ENCODE measurements around the gene CREBL2.
"Not testable (repeated sequence)": the region's sequence is repeated elsewhere in the genome, so short reads cannot be mapped to it uniquely, and the experiment has no call there.

CREBL2 gene

GRCh38 chr12:12595929-12596328, 15.7 kb upstream of the CREBL2 start:
- not testable (repeated sequence) for H3K9me3 ChIP-seq (ENCODE audit: control insufficient read depth in 2 of 2, low read length in 2 of 2); H3K27me3 ChIP-seq (ENCODE audit: control insufficient read depth in 2 of 2, insufficient read depth in 2 of 2, low read length in 2 of 2); H3K36me3 ChIP-seq (ENCODE audit: control insufficient read depth in 2 of 2, insufficient read depth in 2 of 2, low read length in 2 of 2); H3K9ac ChIP-seq (ENCODE audit: low read depth in 1 of 2, low read length in 2 of 2); H3K4me3 ChIP-seq (ENCODE audit: low read length in 2 of 2); H3K4me1 ChIP-seq (ENCODE audit: control insufficient read depth in 2 of 2, insufficient read depth in 2 of 2, low read length in 2 of 2)
- H3K27ac ChIP-seq (ENCODE audit: low read depth in 2 of 2, low read length in 2 of 2) = peak overlapping the region; percentile 77 to 79

- peak overlapping the region; percentile 77 to 79 for H3K27ac ChIP-seq (ENCODE audit: low read depth in 2 of 2, low read length in 2 of 2)
- H3K9me3 ChIP-seq (ENCODE audit: control insufficient read depth in 2 of 2, low read length in 2 of 2); H3K4me3 ChIP-seq (ENCODE audit: low read length in 2 of 2); H3K9ac ChIP-seq (ENCODE audit: low read depth in 1 of 2, low read length in 2 of 2); H3K4me1 ChIP-seq (ENCODE audit: control insufficient read depth in 2 of 2, insufficient read depth in 2 of 2, low read length in 2 of 2); H3K36me3 ChIP-seq (ENCODE audit: control insufficient read depth in 2 of 2, insufficient read depth in 2 of 2, low read length in 2 of 2); H3K27me3 ChIP-seq (ENCODE audit: control insufficient read depth in 2 of 2, insufficient read depth in 2 of 2, low read length in 2 of 2): not testable (repeated sequence)
These were observed 15.1 kb upstream of the CREBL2 start for GRCh38 chr12:12596598-12596997.

DNA sequence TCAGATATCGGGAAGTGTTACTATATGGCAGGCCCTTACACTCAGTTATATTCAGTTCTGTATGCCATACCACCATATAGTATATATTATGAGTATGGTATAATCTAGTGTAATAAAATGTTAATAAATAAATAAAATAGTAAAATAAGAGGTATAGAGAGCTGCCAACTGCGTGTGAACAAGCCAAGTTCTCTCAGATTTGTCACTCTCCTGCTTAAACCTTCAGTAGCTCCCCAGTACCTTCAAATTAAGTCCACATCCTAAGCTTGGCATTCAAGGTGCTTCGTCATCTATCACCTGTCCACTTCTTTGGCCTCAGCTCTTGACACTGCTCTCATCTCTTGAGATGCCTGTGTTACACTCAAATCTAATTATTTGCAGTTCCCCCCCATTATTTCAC, 12.8 kb upstream of the CREBL2 start:
- no peaks in the 10 kb centered on the region for H3K9me3 ChIP-seq (ENCODE audit: control insufficient read depth in 2 of 2, low read length in 2 of 2)
- H3K27me3 ChIP-seq (ENCODE audit: control insufficient read depth in 2 of 2, insufficient read depth in 2 of 2, low read length in 2 of 2) = no peaks in the 10 kb centered on the region
- no peaks in the 10 kb centered on the region for H3K36me3 ChIP-seq (ENCODE audit: control insufficient read depth in 2 of 2, insufficient read depth in 2 of 2, low read length in 2 of 2)
- no peak overlapping the region for H3K9ac ChIP-seq (ENCODE audit: low read depth in 1 of 2, low read length in 2 of 2)
- peaks cover 0 to 2% of the 10 kb centered on the region in 2 donors for H3K4me1 ChIP-seq (ENCODE audit: control insufficient read depth in 2 of 2, insufficient read depth in 2 of 2, low read length in 2 of 2)
- no peak overlapping the region for H3K4me3 ChIP-seq (ENCODE audit: low read length in 2 of 2)
- no peak overlapping the region for H3K27ac ChIP-seq (ENCODE audit: low read depth in 2 of 2, low read length in 2 of 2)

GRCh38 chr12:12599750-12600643, 11.7 kb upstream of the CREBL2 start:
- Histone ChIP-seq H3K9me3 (ENCODE audit: control insufficient read depth in 2 of 2, low read length in 2 of 2) (no peaks in the 10 kb centered on the region), H3K9ac (ENCODE audit: low read depth in 1 of 2, low read length in 2 of 2) (no peak overlapping the region), H3K27ac (ENCODE audit: low read depth in 2 of 2, low read length in 2 of 2) (no peak overlapping the region), H3K4me1 (ENCODE audit: control insufficient read depth in 2 of 2, insufficient read depth in 2 of 2, low read length in 2 of 2) (peaks cover 0 to 2% of the 10 kb centered on the region in 2 donors), H3K27me3 (ENCODE audit: control insufficient read depth in 2 of 2, insufficient read depth in 2 of 2, low read length in 2 of 2) (no peaks in the 10 kb centered on the region), H3K4me3 (ENCODE audit: low read length in 2 of 2) (no peak overlapping the region), H3K36me3 (ENCODE audit: control insufficient read depth in 2 of 2, insufficient read depth in 2 of 2, low read length in 2 of 2) (no peaks in the 10 kb centered on the region)

- no peaks in the 10 kb centered on the region for H3K36me3 ChIP-seq (ENCODE audit: control insufficient read depth in 2 of 2, insufficient read depth in 2 of 2, low read length in 2 of 2)
- no peak overlapping the region for H3K4me3 ChIP-seq (ENCODE audit: low read length in 2 of 2)
- H3K4me1 ChIP-seq (ENCODE audit: control insufficient read depth in 2 of 2, insufficient read depth in 2 of 2, low read length in 2 of 2) = peaks cover 0 to 2% of the 10 kb centered on the region in 2 donors
- H3K27ac ChIP-seq (ENCODE audit: low read depth in 2 of 2, low read length in 2 of 2) = no peak overlapping the region
- no peaks in the 10 kb centered on the region for H3K27me3 ChIP-seq (ENCODE audit: control insufficient read depth in 2 of 2, insufficient read depth in 2 of 2, low read length in 2 of 2)
- no peak overlapping the region for H3K9ac ChIP-seq (ENCODE audit: low read depth in 1 of 2, low read length in 2 of 2)
- no peaks in the 10 kb centered on the region for H3K9me3 ChIP-seq (ENCODE audit: control insufficient read depth in 2 of 2, low read length in 2 of 2)
These were observed 11.0 kb upstream of the CREBL2 start for GRCh38 chr12:12600659-12601058.

DNA sequence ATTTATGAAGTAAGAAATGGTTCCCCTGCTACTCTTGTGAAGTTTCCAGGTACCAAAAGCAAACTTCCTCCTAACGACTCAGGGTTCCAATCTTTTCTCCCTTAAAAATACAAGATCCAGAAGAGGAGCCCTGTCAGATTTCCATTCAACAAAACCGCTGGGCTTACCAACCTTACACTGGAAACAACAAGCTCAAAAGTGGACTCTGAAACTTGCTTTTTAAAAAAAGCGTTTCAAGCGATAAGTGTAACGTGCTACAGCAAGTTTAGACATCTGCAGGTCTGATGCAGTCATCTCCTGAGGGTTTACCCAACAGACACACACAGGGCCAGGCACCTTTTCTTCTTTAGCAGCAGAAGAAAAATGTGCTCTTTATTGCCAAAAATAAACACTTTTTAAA, 6.9 kb upstream of the CREBL2 start:
- no peaks in the 10 kb centered on the region for H3K27me3 ChIP-seq (ENCODE audit: control insufficient read depth in 2 of 2, insufficient read depth in 2 of 2, low read length in 2 of 2)
- H3K9ac ChIP-seq (ENCODE audit: low read depth in 1 of 2, low read length in 2 of 2) = no peak overlapping the region
- no peaks in the 10 kb centered on the region for H3K4me1 ChIP-seq (ENCODE audit: control insufficient read depth in 2 of 2, insufficient read depth in 2 of 2, low read length in 2 of 2)
- no peak overlapping the region for H3K4me3 ChIP-seq (ENCODE audit: low read length in 2 of 2)
- H3K27ac ChIP-seq (ENCODE audit: low read depth in 2 of 2, low read length in 2 of 2) = no peak overlapping the region
- no peaks in the 10 kb centered on the region for H3K9me3 ChIP-seq (ENCODE audit: control insufficient read depth in 2 of 2, low read length in 2 of 2)
- no peaks in the 10 kb centered on the region for H3K36me3 ChIP-seq (ENCODE audit: control insufficient read depth in 2 of 2, insufficient read depth in 2 of 2, low read length in 2 of 2)

DNA sequence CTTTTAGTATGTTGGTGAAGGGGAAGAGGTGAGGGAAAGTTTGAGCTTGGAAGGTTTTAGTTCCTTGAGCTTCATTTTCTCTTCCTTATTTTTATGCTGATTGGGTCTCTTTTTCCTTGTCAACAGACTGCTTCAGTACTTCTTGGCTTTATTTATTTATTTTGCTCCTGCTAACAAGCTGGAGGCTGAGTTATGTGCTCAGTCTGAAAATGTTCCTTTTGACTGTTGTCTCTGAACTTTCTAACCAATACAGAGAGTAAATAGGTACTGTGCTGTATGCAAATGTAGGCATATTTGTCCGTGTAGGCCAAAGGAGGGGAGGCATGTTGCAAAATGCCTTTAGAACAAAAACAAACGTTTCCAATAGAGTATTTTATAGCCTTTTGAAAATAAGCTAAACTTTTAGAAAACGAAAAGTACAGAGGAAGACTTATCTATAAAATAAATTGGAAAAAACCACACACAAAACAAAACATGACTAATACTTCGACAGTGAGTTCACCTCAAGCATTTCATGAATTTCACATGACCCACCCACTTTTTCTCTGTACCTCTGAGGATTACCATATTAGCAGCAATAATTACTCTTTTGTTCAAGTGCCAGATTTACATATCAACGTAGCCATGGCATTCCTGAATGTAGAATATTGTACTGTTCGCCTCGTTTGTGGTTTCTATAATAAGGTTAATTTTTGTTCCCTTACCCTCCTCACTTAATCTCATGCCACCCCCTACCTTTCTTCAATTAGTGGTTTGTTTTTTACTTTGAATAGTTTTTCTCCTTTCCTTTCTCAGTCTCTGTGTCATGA, 4.7 kb upstream of the CREBL2 start:
- Histone ChIP-seq H3K9ac (ENCODE audit: low read depth in 1 of 2, low read length in 2 of 2) (no peak overlapping the region), H3K27me3 (ENCODE audit: control insufficient read depth in 2 of 2, insufficient read depth in 2 of 2, low read length in 2 of 2) (no peaks in the 10 kb centered on the region), H3K4me1 (ENCODE audit: control insufficient read depth in 2 of 2, insufficient read depth in 2 of 2, low read length in 2 of 2) (peaks cover 0 to 3% of the 10 kb centered on the region in 2 donors), H3K4me3 (ENCODE audit: low read length in 2 of 2) (no peak overlapping the region), H3K27ac (ENCODE audit: low read depth in 2 of 2, low read length in 2 of 2) (no peak overlapping the region), H3K36me3 (ENCODE audit: control insufficient read depth in 2 of 2, insufficient read depth in 2 of 2, low read length in 2 of 2) (no peaks in the 10 kb centered on the region), H3K9me3 (ENCODE audit: control insufficient read depth in 2 of 2, low read length in 2 of 2) (no peaks in the 10 kb centered on the region)

GRCh38 chr12:12608557-12608957, 3.1 kb upstream of the CREBL2 start:
- no peak overlapping the region for H3K9ac ChIP-seq (ENCODE audit: low read depth in 1 of 2, low read length in 2 of 2)
- H3K27me3 ChIP-seq (ENCODE audit: control insufficient read depth in 2 of 2, insufficient read depth in 2 of 2, low read length in 2 of 2) = no peaks in the 10 kb centered on the region
- no peak overlapping the region for H3K4me3 ChIP-seq (ENCODE audit: low read length in 2 of 2)
- H3K27ac ChIP-seq (ENCODE audit: low read depth in 2 of 2, low read length in 2 of 2) = no peak overlapping the region
- no peaks in the 10 kb centered on the region for H3K9me3 ChIP-seq (ENCODE audit: control insufficient read depth in 2 of 2, low read length in 2 of 2)
- peaks cover 3 to 10% of the 10 kb centered on the region in 2 donors for H3K4me1 ChIP-seq (ENCODE audit: control insufficient read depth in 2 of 2, insufficient read depth in 2 of 2, low read length in 2 of 2)
- H3K36me3 ChIP-seq (ENCODE audit: control insufficient read depth in 2 of 2, insufficient read depth in 2 of 2, low read length in 2 of 2) = no peaks in the 10 kb centered on the region

GRCh38 chr12:12609692-12610091, 2.0 kb upstream of the CREBL2 start:
- Histone ChIP-seq H3K27ac (ENCODE audit: low read depth in 2 of 2, low read length in 2 of 2) (no peak overlapping the region), H3K9me3 (ENCODE audit: control insufficient read depth in 2 of 2, low read length in 2 of 2) (no peaks in the 10 kb centered on the region), H3K9ac (ENCODE audit: low read depth in 1 of 2, low read length in 2 of 2) (no peak overlapping the region), H3K4me3 (ENCODE audit: low read length in 2 of 2) (no peak overlapping the region), H3K27me3 (ENCODE audit: control insufficient read depth in 2 of 2, insufficient read depth in 2 of 2, low read length in 2 of 2) (no peaks in the 10 kb centered on the region), H3K4me1 (ENCODE audit: control insufficient read depth in 2 of 2, insufficient read depth in 2 of 2, low read length in 2 of 2) (peaks cover 6 to 10% of the 10 kb centered on the region in 2 donors), H3K36me3 (ENCODE audit: control insufficient read depth in 2 of 2, insufficient read depth in 2 of 2, low read length in 2 of 2) (no peaks in the 10 kb centered on the region)

GRCh38 chr12:12610711-12611110, 965 bp upstream of the CREBL2 start:
- Histone ChIP-seq H3K9ac (ENCODE audit: low read depth in 1 of 2, low read length in 2 of 2) (peak overlapping the region in 1 of 2 donors; percentile 80), H3K4me1 (ENCODE audit: control insufficient read depth in 2 of 2, insufficient read depth in 2 of 2, low read length in 2 of 2) (peaks cover 6 to 10% of the 10 kb centered on the region in 2 donors), H3K27me3 (ENCODE audit: control insufficient read depth in 2 of 2, insufficient read depth in 2 of 2, low read length in 2 of 2) (no peaks in the 10 kb centered on the region), H3K9me3 (ENCODE audit: control insufficient read depth in 2 of 2, low read length in 2 of 2) (no peaks in the 10 kb centered on the region), H3K36me3 (ENCODE audit: control insufficient read depth in 2 of 2, insufficient read depth in 2 of 2, low read length in 2 of 2) (no peaks in the 10 kb centered on the region), H3K4me3 (ENCODE audit: low read length in 2 of 2) (peak overlapping the region in 1 of 2 donors; percentile 93), H3K27ac (ENCODE audit: low read depth in 2 of 2, low read length in 2 of 2) (peak overlapping the region; percentile 89 to 95)

Measured in mucosa of rectum (tissue), 2 donors.